Gastroesophageal sphincter (tissue), 3 donors: ENCODE results near the gene CMTM6.

ENCODE experiments used
- POLR2A ChIP-seq, 2 donors: fragments of 450-650 bp; IDR thresholded peaks; one replicate each; pipeline ENCODE4 v1.6.1; 2017; ENCODE audit warnings: antibody characterized with exemption in 2 of 2, mild to moderate bottlenecking in 2 of 2, moderate library complexity in 1 of 2
- TF ChIP-seq, protein P1 (sequence below), 4 experiments: fragments of 200-600 bp in 2 of 4; fragments of 450-650 bp in 2 of 4; sonication (generic) in 1 of 4; IDR thresholded peaks; one replicate each; pipeline ENCODE4 v1.5.1; 2017 to 2019; ENCODE audit warnings: antibody characterized with exemption in 4 of 4, mild to moderate bottlenecking in 2 of 4, moderate library complexity in 2 of 4

DNA sequence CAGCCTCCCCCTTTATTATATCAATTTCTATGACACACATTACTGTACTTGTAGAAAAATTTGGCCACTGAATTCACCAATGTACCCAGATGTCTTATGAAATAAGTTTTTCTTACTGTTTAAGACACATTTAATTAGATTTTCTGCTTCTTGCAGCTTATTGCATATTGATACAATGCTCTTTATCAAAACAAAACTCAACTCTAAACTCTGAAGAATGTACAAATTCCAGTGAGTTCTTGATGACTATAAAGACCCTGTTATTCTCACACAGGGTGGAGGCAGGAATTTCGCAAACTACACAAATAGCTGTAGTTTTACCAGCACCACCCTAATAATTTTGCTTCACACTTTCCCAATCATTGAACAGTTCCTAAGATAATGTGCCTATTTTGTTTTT is 22.0 kb downstream of the CMTM6 start:
- TF ChIP-seq POLR2A (IDR thresholded peaks at IDR 0.05) = no peak
- TF ChIP-seq, protein P1, sequence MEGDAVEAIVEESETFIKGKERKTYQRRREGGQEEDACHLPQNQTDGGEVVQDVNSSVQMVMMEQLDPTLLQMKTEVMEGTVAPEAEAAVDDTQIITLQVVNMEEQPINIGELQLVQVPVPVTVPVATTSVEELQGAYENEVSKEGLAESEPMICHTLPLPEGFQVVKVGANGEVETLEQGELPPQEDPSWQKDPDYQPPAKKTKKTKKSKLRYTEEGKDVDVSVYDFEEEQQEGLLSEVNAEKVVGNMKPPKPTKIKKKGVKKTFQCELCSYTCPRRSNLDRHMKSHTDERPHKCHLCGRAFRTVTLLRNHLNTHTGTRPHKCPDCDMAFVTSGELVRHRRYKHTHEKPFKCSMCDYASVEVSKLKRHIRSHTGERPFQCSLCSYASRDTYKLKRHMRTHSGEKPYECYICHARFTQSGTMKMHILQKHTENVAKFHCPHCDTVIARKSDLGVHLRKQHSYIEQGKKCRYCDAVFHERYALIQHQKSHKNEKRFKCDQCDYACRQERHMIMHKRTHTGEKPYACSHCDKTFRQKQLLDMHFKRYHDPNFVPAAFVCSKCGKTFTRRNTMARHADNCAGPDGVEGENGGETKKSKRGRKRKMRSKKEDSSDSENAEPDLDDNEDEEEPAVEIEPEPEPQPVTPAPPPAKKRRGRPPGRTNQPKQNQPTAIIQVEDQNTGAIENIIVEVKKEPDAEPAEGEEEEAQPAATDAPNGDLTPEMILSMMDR (IDR thresholded peaks at IDR 0.05) = no peak
